Nephron (organoid): ENCODE data around the gene THAP8.
"Not testable (repeated sequence)": the region's sequence is repeated elsewhere in the genome, so short reads cannot be mapped to it uniquely, and the experiment has no call there.

Experiments used
- H3K27ac Mint-ChIP-seq, 3 experiments: 2 replicates each; pipeline ENCODE4 v1.8.0; 2020; ENCODE audit warnings: mixed read lengths in 3 of 3, mild to moderate bottlenecking in 2 of 3, moderate library complexity in 1 of 3
- H3K27me3 Mint-ChIP-seq: 2 replicates; pipeline ENCODE4 v1.8.0; 2021; ENCODE audit warnings: low read depth, mild to moderate bottlenecking, moderate library complexity, mixed read lengths
- H3K36me3 Mint-ChIP-seq: 2 replicates; pipeline ENCODE4 v1.8.0; 2020; ENCODE audit warnings: low read depth, mixed read lengths
- H3K4me1 Mint-ChIP-seq: 2 replicates; pipeline ENCODE4 v1.8.0; 2020; ENCODE audit warnings: mixed read lengths
- H3K4me3 Mint-ChIP-seq, 3 experiments: 2 replicates each; pipeline ENCODE4 v1.8.0; 2020; ENCODE audit warnings: mild to moderate bottlenecking in 3 of 3, mixed read lengths in 3 of 3, moderate library complexity in 2 of 3
- H3K9me3 Mint-ChIP-seq: 2 replicates; pipeline ENCODE4 v1.8.0; 2020; ENCODE audit warnings: mixed read lengths
- CTCF ChIP-seq, 3 experiments: fragments of 200-600 bp; sonication (generic); IDR thresholded peaks; one replicate each; pipeline ENCODE4 v1.5.0; 2021; ENCODE audit warnings: antibody characterized with exemption in 3 of 3; ENCODE audit not compliant: unreplicated experiment in 3 of 3

Gene THAP8

GRCh38 chr19:36073121-36073876 is 19.2 kb upstream of the THAP8 start:
- Mint-ChIP-seq H3K36me3 (peaks cover 26% of the 10 kb centered on the region), H3K4me1 (peaks cover 5% of the 10 kb centered on the region), H3K27me3 (no peaks in the 10 kb centered on the region), H3K27ac (no peak overlapping the region), H3K4me3 (no peak overlapping the region), H3K9me3 (peaks cover 3% of the 10 kb centered on the region)
- no peak for TF ChIP-seq CTCF (IDR thresholded peaks at IDR 0.05; ENCODE audit: unreplicated experiment in 3 of 3)

- TF ChIP-seq CTCF (IDR thresholded peaks at IDR 0.05; ENCODE audit: unreplicated experiment in 3 of 3), result no peak
- Mint-ChIP-seq H3K9me3 (peaks cover 3% of the 10 kb centered on the region), H3K27ac (no peak overlapping the region), H3K4me3 (no peak overlapping the region), H3K27me3 (no peaks in the 10 kb centered on the region), H3K4me1 (peaks cover 5% of the 10 kb centered on the region), H3K36me3 (peaks cover 34% of the 10 kb centered on the region)
These were observed 18.0 kb upstream of the THAP8 start for GRCh38 chr19:36072081-36072480.

GRCh38 chr19:36068810-36069499 is 14.9 kb upstream of the THAP8 start:
- H3K9me3 Mint-ChIP-seq, H3K4me1 Mint-ChIP-seq, H3K4me3 Mint-ChIP-seq, H3K27me3 Mint-ChIP-seq, H3K27ac Mint-ChIP-seq: not testable (repeated sequence)
- peaks cover 39% of the 10 kb centered on the region for H3K36me3 Mint-ChIP-seq

GRCh38 chr19:36067681-36068080 is 13.6 kb upstream of the THAP8 start:
- no peak overlapping the region for H3K27ac Mint-ChIP-seq
- H3K36me3 Mint-ChIP-seq, result peaks cover 34% of the 10 kb centered on the region
- H3K4me3 Mint-ChIP-seq, result no peak overlapping the region
- TF ChIP-seq CTCF (IDR thresholded peaks at IDR 0.05; ENCODE audit: unreplicated experiment in 3 of 3), result no peak
- peaks cover 3% of the 10 kb centered on the region for H3K9me3 Mint-ChIP-seq
- H3K4me1 Mint-ChIP-seq, result peaks cover 5% of the 10 kb centered on the region
- H3K27me3 Mint-ChIP-seq, result no peaks in the 10 kb centered on the region

GRCh38 chr19:36064826-36065225 is 10.7 kb upstream of the THAP8 start:
- Mint-ChIP-seq H3K9me3 (no peaks in the 10 kb centered on the region), H3K27ac (no peak overlapping the region), H3K4me1 (peaks cover 10% of the 10 kb centered on the region), H3K4me3 (no peak overlapping the region), H3K27me3 (no peaks in the 10 kb centered on the region), H3K36me3 (peaks cover 25% of the 10 kb centered on the region)
- TF ChIP-seq CTCF (IDR thresholded peaks at IDR 0.05; ENCODE audit: unreplicated experiment in 3 of 3), result no peak

- Mint-ChIP-seq H3K27me3 (no peaks in the 10 kb centered on the region), H3K36me3 (peaks cover 8% of the 10 kb centered on the region), H3K4me1 (peaks cover 34% of the 10 kb centered on the region), H3K9me3 (no peaks in the 10 kb centered on the region), H3K4me3 (no peak overlapping the region), H3K27ac (no peak overlapping the region)
- no peak for TF ChIP-seq CTCF (IDR thresholded peaks at IDR 0.05; ENCODE audit: unreplicated experiment in 3 of 3)
These were observed 7.3 kb upstream of the THAP8 start for GRCh38 chr19:36061367-36061766.
